ENCODE measurements around the gene SNRNP70. TPM values are rescaled to one million over a fixed set of nuclear protein-coding genes. Genes with fewer than 3 reads are reported as not detected.

Gene SNRNP70
- total and polyA plus RNA-seq, 7 donors: 83.2 to 133 (median 101) TPM

- H3K4me3 ChIP-seq: no peak overlapping the region
- no peaks in the 10 kb centered on the region for H3K9me3 ChIP-seq
- peaks cover 17% of the 10 kb centered on the region for H3K4me1 ChIP-seq
- DNase-seq (no peak), ATAC-seq (no peak)
- WGBS, 3 donors: 12 to 29% (median 25%) methylated on average over 3 of the region's 3 CpGs
- H3K27ac ChIP-seq: peak overlapping the region; percentile 37
- TF ChIP-seq CTCF (IDR thresholded peaks at IDR 0.05): no peak
- intact Hi-C loops (cut with DNase I): loop anchor here in 1 of 2 donors (5.0 kb wide), 1 partner anchor 70 kb away; no protein-coding TSS in a partner anchor
- H3K36me3 ChIP-seq (ENCODE audit: insufficient read depth in 1 of 2, low read depth in 1 of 2): no peaks in the 10 kb centered on the region
- peaks cover 0 to 4% (median 0%) of the 10 kb centered on the region in 3 donors for H3K27me3 ChIP-seq (ENCODE audit: insufficient read depth in 3 of 3, low read length in 2 of 3)
Measured at GRCh38 chr19:49067554-49067953, 17.7 kb upstream of the SNRNP70 start.

- Histone ChIP-seq H3K4me3 (no peak overlapping the region), H3K36me3 (ENCODE audit: insufficient read depth in 1 of 2, low read depth in 1 of 2) (no peaks in the 10 kb centered on the region), H3K9me3 (no peaks in the 10 kb centered on the region), H3K4me1 (peaks cover 17% of the 10 kb centered on the region), H3K27me3 (ENCODE audit: insufficient read depth in 3 of 3, low read length in 2 of 3) (peaks cover 0 to 4% (median 0%) of the 10 kb centered on the region in 3 donors), H3K27ac (peak overlapping the region; percentile 55)
- DNase-seq (no peak), ATAC-seq (no peak)
- TF ChIP-seq CTCF (IDR thresholded peaks at IDR 0.05): no peak
- intact Hi-C loops (cut with DNase I): loop anchor here in 1 of 2 donors (5.0 kb wide), 1 partner anchor 72 kb away; no protein-coding TSS in a partner anchor
- 71 to 86% (median 71%) methylated on average over 9 of the region's 9 CpGs for WGBS, 3 donors
Measured at GRCh38 chr19:49069026-49069425, 16.2 kb upstream of the SNRNP70 start.

GRCh38 chr19:49070416-49070815 is 14.8 kb upstream of the SNRNP70 start:
- TF ChIP-seq CTCF (IDR thresholded peaks at IDR 0.05): no peak
- H3K27me3 ChIP-seq (ENCODE audit: insufficient read depth in 3 of 3, low read length in 2 of 3): peaks cover 0 to 4% (median 0%) of the 10 kb centered on the region in 3 donors
- DNase-seq (no peak), ATAC-seq (no peak)
- no peaks in the 10 kb centered on the region for H3K9me3 ChIP-seq
- peak overlapping the region; percentile 77 for H3K27ac ChIP-seq
- intact Hi-C loops (cut with DNase I): loop anchor here in 1 of 2 donors (5.0 kb wide), 1 partner anchor 78 kb away; the partner anchor contains the start of genes GYS1 and RUVBL2
- no peak overlapping the region for H3K4me3 ChIP-seq
- H3K36me3 ChIP-seq (ENCODE audit: insufficient read depth in 1 of 2, low read depth in 1 of 2): no peaks in the 10 kb centered on the region
- 75 to 87% (median 77%) methylated on average over 21 of the region's 21 CpGs for WGBS, 3 donors
- peaks cover 17% of the 10 kb centered on the region for H3K4me1 ChIP-seq

- H3K36me3 ChIP-seq (ENCODE audit: insufficient read depth in 1 of 2, low read depth in 1 of 2): no peaks in the 10 kb centered on the region
- H3K4me1 ChIP-seq: peaks cover 9% of the 10 kb centered on the region
- peak overlapping the region; percentile 47 for H3K4me3 ChIP-seq
- DNase-seq (peak; percentile 37 to 65), ATAC-seq (peak in 3 of 4 donors; percentile 2 to 31 (median 19))
- intact Hi-C loops (cut with DNase I): loop anchor here in 1 of 2 donors (5.0 kb wide), 1 partner anchor 80 kb away; the partner anchor contains the start of genes GYS1 and RUVBL2
- peak overlapping the region; percentile 77 for H3K27ac ChIP-seq
- 1 to 3% (median 2%) methylated on average over 53 to 93 of the region's 93 CpGs for WGBS, 3 donors
- TF ChIP-seq CTCF (IDR thresholded peaks at IDR 0.05): no peak
- H3K27me3 ChIP-seq (ENCODE audit: insufficient read depth in 3 of 3, low read length in 2 of 3): peaks cover 0 to 4% (median 0%) of the 10 kb centered on the region in 3 donors
- no peaks in the 10 kb centered on the region for H3K9me3 ChIP-seq
Measured at GRCh38 chr19:49071860-49072547, 13.2 kb upstream of the SNRNP70 start.
